Stimulated activated naive CD4-positive, alpha-beta T cell treated with Interleukin-2 at 50 U/mL for 16 hours (primary cell): ENCODE results near the gene RAMP3.
"Not testable (repeated sequence)": the region's sequence is repeated elsewhere in the genome, so short reads cannot be mapped to it uniquely, and the experiment has no call there.

Source experiments
- DNase-seq: peaks from one replicate; lab custom pipeline; 2025; lab: John Stamatoyannopoulos, UW

Gene RAMP3

DNA sequence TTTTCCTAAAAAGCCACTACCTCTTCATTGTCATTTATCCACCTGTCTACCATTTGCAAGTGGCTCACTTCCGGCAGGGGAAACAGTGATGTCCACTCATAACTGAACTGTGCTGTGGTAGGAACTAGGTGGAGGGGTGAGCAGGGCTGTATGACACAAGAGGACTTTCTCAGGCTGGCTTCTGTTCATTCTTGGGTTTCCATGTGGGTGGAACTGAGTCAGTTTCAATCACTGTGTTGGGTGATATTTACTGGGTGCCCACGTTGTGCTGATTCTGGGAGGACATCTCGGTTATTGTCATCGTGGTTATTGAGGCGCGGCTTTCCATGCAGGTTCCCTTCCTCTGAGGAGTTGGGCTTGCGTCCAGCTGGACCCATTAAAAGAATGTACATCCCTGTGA lies 38.8 kb downstream of the RAMP3 start:
- DNase-seq = peak; percentile 65

GRCh38 chr7:45197461-45197860 lies 39.9 kb downstream of the RAMP3 start:
- no peak for DNase-seq

GRCh38 chr7:45198986-45199385 lies 41.4 kb downstream of the RAMP3 start:
- DNase-seq = no peak

DNA sequence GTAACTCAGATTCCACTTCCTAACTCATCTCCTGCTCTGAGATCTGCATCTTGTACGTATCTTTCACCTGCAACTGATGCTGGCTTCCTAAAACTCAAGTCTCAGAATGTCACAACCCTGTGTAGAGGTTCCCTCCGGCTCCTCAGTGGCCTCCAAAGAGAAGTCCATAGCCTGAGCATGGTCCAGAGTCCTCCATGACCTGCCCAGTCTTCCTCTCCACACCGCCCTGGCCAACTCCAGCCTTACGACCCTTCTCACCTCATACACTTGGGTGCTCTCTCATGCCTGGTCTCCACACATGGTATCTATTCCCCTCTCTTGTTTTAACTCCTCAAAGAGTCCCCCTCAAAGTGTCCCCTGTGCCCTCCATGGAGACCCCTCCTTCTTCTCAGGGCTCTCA lies 41.9 kb downstream of the RAMP3 start:
- no peak for DNase-seq

- DNase-seq = no peak
Observed at GRCh38 chr7:45202625-45203024, 45.0 kb downstream of the RAMP3 start.

- DNase-seq = no peak
Observed at GRCh38 chr7:45203036-45203435, 45.4 kb downstream of the RAMP3 start.

- no peak for DNase-seq
Observed at GRCh38 chr7:45203459-45203858, 45.9 kb downstream of the RAMP3 start.

DNA sequence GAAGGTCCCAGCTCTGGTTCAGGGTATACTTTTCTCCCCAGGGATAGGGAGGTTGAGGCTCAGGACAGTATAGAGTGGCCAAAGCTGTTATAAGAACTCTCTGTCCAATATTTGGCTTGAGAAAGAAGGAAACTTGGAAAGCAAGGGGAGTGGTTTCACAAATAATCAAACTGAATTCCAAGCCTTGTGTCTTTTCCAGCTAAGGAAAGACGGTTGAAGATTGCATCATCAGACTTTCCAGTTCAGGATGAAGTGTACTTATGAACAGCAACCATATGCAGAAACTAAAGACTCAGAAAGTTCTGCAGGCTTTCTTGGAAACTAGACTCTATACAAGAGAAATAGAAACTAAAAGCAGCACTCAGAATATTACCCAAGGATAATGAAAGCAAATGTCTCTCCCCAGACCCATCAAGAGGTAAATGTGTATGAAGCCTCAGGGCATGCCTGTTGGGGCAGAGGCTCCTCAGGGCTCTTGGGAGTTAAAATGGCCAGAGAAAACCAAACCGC lies 46.4 kb downstream of the RAMP3 start:
- no peak for DNase-seq

DNA sequence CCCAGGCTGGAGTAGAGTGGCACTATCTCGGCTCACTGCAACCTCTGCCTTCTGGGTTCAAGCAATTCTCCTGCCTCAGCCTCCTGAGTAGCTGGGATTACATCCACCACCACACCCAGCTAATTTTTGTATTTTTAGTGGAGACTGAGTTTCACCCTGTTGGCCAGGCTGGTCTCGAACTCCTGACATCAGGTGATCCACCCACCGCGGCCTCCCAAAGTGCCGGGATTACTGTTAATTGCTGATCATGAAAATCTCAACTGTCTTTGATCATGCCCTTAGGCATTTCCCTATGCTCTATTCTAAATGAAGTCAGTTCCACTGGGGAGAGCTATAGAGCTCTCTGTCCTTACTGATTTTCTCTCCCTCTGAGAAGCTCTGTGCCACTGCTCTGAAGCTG lies 48.7 kb downstream of the RAMP3 start:
- not testable (repeated sequence) for DNase-seq

DNA sequence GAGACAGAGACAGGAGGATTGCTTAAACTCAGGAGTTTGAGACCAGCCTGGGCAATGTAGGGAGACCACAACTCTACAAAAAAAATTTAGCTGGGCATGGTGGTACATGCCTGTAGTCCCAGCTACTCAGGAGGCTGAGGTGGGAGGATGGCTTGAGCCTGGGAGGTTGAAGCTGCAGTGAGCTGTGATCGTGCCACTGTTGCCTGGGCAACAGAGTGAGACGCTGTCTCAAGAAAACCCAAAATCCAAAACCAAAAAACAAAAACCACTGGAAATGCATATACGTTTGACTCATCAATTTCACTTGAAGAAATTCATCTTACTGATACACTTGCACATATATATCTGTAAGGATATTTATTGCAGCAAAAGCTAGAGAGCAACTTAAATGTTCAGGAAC lies 52.3 kb downstream of the RAMP3 start:
- DNase-seq = not testable (repeated sequence)

- no peak for DNase-seq
Observed at GRCh38 chr7:45211066-45211465, 53.5 kb downstream of the RAMP3 start.

- no peak for DNase-seq
Observed at GRCh38 chr7:45211958-45212357, 54.4 kb downstream of the RAMP3 start.

GRCh38 chr7:45212606-45213005 lies 55.0 kb downstream of the RAMP3 start:
- no peak for DNase-seq

DNA sequence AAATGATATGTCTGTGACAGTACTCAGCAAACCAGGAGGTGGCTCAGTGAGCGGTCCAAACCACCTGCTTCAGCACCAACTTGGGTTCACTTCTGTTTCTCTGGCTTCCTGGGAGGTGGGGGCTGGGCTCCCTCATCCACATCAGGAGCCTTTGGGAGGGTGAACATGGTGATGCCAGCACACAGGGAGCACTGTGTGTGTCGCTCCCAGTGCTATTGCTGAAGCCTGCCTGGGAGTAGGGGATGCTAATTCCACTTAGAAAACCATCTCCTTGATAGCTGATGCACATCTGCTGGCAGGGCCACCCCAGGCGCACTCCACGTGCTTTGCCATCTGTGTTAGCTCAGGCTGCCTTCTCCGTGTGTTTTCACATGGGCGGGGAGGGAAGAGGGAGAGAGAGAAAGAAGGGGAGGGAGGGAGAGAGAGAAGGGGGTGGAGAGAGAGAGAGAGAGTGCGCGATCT lies 58.0 kb downstream of the RAMP3 start:
- DNase-seq = no peak

GRCh38 chr7:45216181-45216580 lies 58.6 kb downstream of the RAMP3 start:
- no peak for DNase-seq

DNA sequence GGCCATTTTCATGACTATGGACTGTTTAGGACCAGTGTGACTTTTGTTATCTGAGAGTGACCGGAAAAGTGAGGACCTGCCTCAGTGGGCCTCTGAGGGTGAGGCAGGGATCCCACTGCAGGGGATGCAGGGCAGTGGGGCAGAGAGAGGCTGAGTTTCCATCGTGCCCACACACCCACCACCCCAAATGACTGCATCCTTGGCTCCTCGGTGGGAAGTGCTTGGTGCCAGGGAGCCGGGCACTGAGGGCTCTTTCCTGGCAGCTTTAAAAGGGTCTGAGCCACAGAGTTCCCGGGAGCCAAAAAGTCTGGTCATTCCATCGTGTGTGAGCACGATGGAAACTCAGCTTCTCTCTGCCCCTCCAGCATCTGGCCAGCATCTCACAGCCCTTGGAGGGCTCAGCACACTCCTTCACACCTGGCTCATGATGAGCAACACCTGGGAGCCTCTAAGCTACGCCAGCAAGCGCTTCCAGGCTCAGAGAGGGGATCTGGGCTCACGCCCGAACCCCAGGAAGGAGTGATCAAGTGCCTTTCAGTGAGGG lies 59.1 kb downstream of the RAMP3 start:
- DNase-seq = no peak

- DNase-seq = no peak
Observed at GRCh38 chr7:45217358-45217757, 59.8 kb downstream of the RAMP3 start.

- DNase-seq = no peak
Observed at GRCh38 chr7:45219130-45219529, 61.5 kb downstream of the RAMP3 start.

DNA sequence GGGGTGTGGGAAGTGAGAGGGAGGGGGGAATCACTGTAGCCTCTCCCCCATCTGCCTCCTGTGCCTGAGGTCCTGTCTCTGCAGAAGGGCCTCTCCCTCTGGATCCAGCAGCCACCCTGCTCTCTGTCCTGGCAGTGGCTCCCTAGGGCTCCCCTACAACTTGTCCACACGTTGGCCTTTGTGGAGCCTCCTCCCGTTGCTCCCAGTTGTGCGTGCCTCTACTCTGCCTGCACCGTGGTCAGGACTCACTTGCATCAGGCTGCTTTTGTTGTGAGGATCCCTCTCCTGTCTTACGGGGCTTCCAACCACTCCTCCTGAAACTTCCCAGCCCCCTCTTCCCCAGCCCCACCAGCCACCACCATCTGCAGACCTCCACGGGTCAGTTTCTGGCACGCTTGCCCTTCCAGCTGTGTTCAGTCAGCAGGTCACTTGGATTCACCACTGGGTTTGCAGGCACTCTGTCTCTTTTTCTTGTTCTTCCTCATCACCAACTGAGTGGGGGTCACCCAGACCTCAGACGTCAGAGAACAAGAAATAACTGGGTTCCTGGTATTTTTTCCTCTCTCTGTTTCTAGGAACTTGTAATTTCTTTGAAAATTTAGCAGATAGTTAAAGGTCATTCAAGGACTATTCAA lies 62.3 kb downstream of the RAMP3 start:
- no peak for DNase-seq

DNA sequence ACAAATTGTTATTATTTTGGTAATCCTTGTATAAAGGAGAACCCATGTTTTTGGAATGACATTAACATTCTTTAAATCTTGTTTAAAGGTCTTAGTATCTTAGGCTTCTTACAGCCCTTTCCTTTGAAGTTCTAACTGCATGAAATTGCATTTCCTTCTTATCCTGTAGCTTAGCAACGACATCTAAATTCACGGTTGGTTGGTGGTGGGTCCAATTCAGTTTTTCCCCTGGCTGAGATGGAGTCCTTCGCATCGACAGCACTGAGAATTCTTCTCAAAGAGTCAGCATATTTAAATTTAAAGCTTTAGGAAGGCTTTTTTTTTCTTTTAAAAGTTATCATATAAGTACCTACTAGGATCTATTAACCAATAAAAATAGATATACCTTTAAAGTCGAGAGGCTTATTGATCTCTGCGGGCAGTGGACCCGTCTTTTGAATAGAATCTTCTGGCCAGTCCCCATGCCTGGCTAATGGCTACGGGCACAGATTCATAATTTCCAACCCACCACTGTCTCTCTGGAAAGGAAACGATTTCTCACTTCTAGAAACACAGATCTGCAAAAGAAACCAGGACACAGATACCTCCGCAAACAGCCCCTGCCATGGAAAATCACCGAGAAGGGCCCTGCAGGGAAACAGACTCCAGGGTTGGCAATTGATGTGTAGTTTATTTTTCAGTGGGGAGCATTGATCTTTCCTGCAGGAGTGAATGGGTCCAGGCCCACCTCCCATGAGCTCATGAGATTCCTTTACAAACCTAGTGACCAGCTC lies 63.4 kb downstream of the RAMP3 start:
- no peak for DNase-seq

GRCh38 chr7:45221896-45222604 lies 64.5 kb downstream of the RAMP3 start:
- no peak for DNase-seq

GRCh38 chr7:45223078-45223477 lies 65.5 kb downstream of the RAMP3 start:
- no peak for DNase-seq
